Right kidney (tissue), 1 donor: Measurements from ENCODE around the gene TTC7B.
"Not testable (repeated sequence)": the region's sequence is repeated elsewhere in the genome, so short reads cannot be mapped to it uniquely, and the experiment has no call there.

ENCODE experiments used
- DNase-seq: peaks from one replicate; pipeline ENCODE4 v3.0.0-alpha.2; 2016

The TTC7B gene

DNA sequence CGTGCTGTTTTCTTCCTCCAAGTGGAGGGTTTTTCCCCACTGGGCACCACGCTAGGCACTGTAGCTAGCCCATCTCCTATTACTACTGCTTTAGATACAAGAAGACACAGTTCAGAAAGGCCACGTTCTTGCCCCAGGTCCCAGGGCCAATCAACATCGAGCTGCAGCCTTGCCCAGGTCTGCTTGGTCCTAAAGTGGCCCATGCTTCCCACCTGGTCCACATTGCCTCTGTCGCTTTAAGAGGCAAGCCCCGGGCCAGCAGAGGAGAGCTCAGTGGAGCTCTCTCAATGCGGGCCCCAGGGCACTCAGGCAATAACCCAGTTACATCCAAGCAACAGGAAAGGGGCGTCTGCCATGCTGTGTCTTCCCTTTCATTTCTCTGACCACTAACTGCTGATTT is 271.3 kb downstream of the TTC7B start:
- no peak for DNase-seq

DNA sequence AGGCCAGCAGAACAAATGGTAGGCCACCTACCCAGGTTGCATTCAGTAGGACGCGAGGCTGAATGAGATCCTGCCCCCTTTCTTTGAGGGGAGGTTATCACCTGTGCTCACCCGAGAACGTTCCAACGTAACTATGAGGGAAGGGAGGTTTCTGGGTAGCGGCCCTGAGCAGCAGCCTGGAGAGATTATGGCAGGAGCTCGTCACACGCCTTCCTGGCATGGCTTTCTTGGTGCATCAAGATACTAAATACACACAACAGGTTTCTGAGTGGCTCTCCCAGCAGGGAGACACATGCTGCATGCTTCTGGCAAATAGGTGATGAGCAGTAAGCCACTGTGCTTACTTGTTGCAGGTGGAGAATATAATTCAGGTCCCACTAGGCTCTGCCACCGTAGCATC is 271.7 kb downstream of the TTC7B start:
- DNase-seq, result no peak

DNA sequence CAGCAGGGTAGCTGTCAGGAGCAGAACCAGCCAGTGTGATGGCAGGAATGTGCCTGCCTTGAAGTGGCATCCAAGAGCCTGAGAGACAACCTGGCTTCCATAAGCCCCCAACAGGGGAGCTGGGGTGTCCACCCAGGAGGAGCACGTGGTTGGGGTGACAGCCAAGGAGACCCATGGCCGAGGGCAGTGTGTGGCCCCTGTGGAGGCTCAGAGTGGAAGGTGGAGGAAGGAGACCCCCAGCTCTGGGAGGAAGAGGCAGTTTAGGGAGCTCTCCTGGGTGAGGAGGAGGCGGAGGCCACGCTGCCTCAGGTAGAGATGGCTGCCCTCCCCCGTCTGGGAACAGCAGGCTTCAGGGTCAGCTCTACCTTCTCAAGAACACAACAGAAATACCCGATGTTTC is 272.4 kb downstream of the TTC7B start:
- no peak for DNase-seq

DNA sequence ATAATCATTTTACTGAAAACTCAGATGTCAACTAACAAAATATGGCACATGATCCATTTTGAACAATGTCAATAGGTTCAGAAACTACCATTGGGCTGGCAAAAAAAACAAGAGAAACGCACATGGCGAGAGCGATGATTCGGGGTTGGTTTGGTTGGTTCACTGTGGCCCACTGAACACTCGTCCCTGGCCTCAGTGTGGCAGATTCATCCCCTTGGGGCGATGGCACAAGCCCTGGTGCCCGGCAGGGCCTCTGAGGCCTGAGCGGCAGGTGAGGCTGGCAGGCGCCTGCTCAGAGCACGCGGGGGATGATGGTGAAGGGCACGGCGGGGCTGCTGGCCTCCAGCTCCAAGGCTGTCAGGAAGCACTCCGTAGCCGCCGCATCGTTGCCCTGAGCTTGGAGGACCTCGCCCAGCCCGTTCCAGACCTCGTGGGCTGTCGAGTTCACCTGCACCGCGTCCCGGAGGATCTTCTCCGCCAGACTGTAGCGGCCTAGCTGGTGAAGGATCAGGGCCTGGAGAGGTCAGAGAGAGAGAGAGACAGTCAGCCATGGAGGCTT is 275.1 kb downstream of the TTC7B start:
- DNase-seq, result no peak

DNA sequence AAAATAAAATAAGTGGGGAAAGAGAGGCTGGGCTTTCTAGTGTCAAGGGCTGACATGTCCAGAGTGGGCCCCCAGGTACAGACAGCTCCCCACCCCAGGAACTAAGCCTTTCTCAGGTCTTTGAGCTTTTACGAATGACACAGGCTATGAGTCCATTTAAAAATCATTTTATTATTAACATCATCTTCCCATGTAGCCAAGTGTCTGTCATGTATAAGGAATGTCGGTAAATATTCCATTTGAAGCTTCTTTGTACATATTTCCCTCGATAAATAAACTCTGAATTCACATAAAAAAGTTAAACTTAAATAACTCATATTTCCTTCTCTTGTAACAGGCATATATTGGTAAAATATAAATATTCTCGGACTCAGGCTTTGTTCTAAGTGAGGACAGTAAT is 275.8 kb downstream of the TTC7B start:
- no peak for DNase-seq

DNA sequence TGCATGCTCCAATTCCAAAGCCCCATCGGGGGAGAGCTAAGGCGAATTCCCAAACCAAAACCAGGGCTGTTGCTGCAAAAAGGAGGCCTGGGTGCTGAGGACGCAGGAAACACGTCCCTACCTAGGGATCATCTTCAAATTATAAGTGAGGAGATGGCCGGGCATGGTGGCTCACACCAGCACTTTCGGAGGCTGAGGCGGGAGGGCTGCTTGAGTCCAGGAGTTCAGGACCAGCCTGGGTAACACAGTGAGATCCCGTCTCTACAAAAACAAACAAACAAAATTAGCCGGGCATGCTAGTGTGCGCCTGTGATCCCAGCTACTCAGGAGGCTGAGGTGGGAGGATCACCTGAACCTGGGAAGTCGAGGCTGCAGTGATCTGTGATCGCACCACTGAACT is 276.2 kb downstream of the TTC7B start:
- DNase-seq, result no peak

DNA sequence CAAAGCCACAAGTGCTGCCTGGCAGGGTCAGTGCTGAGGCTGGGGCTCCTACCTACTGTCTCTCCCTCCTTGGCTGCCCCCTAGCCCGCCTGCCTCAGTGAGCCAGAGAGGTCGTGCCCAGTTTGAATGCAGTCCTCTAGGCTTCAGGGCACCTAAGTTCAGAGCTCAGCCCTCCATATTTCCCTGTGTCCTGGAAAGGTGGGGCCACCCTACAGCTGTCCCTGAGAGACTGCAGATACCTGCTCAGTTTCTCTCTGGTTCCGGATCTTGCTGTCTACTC is 276.8 kb downstream of the TTC7B start:
- no peak for DNase-seq

DNA sequence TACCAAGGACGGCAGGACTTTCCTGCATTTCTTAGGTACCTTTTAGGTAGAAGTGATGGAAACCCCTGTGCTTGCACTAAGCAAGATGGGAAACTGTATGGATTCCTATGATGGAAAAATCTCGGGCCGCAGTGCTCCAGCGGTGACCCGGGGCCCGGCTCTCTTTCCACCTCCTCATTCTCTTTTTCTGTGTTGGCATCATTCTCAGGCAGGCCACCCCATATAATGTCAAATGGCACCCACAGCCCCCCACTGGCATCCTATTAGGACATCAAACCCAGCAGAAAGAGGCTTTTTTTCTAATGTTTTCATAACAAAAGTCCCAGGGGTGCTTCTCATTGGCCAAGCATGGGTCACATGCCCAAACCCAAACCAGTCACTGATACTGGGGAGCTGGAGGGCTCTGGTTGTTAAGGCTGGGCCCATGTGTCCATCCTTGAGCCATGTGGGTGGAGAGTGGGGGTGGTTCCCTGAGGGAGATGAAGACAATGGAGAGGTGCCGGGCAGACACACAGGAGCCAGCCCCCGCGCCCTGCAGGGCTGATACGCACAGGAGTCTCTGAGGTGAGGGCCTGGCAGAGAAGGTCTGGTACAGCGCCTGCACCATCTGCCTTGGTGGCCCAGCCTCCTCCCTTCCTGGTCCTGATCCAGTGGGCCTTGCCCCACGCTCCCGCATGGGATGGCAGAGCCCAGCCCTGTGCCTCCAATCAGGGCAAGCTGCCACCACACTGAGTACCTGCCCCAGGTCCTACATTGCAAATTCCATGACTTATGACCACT is 277.3 kb downstream of the TTC7B start:
- no peak for DNase-seq

DNA sequence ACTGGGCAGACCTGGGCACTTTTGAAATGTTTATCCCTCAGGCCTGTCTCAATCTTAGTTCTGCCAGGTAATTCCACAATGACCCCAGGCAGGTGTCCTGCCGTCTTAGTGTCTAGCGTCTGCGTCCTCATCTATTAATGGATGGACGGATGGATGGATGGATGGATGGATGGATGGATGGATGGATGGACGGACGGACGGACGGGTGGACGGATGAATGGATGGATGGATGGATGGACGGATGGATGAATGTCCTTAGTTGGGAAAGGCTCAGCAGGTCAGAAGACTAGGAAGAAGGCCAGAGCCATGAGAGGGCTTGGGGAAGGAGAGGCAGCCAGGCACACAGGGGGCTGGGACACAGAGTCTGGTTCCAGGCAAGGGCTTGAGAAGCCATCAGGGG is 278.1 kb downstream of the TTC7B start:
- no peak for DNase-seq

DNA sequence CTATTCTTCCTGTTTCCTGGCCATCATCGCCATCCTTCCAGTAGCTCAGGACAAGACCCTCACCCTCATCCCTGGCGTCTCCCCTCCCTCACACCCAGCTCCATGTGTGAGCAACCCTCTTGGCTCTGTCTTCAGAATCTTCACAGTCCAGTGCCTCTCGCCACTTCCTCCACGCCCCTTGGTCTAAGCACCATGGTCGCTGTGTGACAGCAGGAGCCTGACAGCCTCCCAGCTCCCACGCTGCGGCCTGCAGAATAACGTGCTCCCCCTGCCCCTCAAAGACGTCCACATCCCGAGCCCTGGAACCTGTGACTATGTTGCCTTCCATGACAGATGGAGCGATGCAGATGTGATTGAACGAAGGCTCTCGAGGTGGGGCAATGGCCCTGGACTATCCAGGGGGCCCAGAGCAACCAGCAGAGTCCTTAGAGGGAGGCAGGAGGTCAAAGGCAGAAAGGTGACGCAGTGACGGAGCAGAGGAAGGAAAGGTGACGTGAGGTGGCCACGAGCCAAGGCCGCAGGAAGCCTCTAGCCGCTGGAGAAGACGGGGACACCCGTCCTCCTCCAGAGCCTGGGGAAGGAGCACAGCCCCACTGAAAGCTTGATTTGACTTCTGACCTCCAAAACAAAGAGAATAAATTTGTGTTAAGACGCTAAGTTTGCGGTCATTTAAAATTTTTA is 279.6 kb downstream of the TTC7B start:
- DNase-seq, result no peak

DNA sequence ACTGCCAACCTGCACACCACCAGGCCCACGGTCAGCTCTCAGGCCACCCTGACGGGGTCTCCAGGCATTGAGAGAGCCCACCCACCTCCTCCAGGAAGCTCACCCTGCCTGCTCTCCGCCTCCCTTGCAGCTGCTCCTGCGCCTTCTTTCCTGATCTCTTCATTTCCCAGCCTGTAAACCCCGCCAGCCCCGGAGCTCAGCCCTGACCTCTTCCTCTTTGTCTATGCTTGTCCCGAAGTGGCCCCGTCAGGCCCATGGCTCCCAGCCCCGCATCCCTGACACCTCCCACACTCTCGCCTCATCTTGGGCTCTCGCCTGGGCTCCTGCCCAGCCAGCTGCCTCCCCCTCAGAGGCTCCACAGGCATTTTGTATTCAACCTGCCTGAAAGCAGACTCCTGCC is 280.1 kb downstream of the TTC7B start:
- DNase-seq, result no peak

DNA sequence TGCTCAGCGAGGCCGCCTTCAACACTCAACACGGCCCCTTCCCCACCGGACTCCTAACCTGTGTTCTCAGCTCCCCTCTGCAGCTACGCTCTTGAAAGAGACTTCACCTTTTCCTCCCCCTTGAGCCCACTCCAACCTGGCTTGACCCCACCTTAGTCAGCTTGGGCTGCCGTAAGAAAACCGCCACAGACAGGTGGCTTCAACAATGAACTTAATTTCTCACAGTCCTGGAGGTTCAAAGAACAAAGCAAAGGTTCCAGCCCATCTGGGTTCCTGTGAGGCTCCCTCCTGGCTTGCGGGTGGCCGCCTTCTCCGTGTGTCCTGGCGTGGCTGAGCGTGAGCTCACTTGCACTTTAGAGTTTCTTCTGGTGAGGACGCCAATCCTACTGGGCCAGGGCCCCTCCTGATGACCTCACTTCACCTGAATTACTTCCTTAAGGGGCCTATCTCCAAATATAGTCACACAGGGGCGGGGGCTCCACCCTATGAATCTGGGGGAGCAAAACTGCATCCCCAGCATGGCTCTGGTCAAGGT is 280.6 kb downstream of the TTC7B start:
- DNase-seq, result no peak

DNA sequence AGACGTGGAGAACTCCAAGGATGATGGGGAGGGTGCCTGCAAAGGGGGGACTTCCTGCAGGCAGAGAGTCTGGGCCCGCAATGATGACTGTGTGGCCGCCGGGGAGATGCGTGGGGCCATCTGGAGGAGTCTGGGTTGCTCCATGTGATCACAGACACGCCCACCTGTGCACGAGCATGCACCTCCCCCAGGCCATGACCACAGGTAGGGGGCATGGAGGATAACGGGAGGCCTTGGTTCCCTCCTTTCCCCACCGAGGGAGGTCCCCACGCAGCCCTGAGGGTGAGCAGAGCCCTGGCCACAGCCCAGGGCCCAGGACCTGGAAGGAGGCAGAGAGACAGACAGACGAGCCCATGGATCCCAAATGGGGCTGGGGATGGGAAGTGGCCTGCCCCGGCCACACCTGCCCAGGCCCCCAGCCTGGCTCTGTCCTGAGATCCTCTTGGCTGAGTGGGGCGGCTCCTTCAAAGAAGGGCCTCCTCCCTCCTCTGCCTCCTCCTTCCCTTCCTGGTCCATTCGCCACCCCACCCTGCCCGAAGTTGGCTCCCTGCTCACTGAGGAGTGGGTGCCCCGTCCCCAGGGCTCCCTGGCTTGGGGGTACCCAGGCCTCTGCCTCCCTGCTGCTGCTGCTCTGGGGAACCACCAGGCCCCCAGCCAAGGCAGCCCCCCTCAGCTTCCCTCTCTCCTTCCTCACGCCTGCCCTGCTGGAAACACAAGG is 281.2 kb downstream of the TTC7B start:
- DNase-seq, result no peak

DNA sequence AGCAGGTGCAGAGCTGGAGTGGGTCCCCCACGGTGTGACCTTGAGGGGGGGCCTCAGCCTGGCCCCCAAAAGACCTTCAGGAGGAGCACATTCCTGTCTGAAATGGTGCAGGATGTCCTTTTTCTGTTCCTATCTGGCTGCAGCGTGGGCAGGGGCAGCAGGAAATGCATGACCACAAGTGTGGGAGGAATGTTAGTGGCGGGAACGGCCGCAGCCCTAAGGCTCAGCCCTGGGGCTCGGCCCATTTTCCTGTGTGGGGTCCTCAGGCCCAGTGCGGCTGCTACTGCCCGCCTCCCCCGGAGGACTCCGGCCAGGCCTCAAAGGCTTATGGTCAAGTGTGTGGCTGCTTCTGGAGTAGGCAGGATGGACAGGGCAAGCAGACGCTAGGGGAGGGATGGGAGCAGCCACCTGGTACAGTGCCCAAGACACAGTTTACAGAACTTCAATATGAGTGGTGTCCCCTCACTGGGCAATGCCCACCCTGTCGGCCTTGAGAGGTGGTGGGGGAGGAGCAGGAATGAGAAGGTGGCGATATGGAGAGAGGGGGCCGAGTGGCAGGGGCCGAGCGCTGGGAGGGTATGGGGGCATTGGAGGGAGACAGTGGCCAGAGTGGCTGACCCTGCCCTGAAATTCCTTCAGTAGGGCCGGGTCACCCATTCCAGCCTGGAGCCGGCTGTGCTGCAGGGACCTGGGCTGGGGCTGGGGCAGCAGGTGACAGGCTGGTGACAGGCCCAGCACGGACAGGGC is 282.0 kb downstream of the TTC7B start:
- DNase-seq, result no peak

DNA sequence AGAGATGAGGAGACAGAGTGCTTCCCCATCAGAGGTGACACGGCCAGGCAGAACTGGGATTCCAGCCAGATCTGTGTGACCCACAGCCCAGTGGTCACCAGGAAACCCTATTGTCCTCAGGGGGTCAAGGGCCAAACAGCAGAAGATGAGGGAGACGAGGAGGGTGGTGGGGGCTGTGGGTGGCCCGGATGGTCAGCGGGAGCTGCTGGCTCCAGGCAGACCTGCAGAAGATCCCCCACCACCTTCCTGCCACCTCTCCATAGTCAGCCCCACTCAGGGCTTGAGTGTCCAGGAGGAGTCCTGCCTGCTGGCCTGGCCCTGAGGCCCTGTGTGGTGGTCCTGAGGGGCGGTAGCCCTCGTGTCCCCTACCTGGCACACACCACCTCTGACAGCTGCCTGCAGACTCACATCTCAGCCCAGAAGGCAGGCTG is 282.6 kb downstream of the TTC7B start:
- DNase-seq, result no peak

DNA sequence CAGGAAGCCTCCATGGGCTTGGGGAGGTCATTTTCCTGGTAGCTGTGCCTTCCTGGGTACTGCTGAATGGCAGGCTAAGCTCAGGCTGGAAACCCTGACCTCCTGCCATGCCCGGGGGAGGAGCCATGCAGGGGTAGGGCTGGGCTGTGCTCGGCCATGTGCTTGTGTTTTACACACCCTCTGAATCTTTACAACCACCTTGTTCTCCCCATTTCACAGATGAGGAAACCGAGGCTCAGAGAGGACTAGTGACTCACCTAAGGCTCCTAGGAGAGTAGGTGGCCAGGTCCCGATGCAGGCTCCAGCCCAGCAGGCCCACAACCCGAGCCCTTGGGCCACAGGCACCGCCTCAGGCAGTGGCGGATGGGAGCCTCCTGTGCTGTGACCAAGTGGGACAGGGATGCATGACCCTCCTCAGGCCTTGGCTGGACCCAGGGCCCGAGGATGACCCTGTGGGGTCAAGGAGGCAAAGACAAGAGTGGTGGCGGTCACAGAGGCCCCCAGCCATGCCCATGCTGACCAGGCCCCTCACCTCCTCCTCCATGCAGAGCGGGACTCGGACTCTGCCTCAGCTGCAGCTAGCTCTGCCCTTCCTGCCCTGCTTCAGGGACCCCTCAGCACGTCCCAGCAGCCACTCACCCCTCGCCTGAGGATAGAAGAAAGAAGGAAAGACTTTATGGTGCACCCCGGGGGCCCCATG is 283.3 kb downstream of the TTC7B start:
- no peak for DNase-seq

DNA sequence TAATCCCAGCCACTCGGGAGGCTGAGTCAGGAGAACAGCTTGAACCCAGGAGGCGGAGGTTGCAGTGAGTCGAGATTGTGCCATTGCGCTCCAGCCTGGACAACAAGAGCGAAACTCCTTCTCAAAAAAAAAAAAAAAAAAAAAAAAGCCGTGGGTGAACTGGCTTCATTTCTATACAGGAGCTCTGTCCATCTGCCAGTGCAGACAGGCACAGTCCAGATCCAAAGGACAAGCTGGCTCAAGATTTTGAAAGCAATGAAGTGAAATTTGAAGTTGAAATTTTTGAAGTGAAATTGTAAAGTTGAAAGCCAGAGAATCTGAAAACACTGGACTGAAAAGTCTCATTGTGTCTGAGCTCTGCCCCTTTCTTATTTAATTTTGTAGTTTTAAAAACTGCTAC is 284.7 kb downstream of the TTC7B start:
- DNase-seq, result no peak

DNA sequence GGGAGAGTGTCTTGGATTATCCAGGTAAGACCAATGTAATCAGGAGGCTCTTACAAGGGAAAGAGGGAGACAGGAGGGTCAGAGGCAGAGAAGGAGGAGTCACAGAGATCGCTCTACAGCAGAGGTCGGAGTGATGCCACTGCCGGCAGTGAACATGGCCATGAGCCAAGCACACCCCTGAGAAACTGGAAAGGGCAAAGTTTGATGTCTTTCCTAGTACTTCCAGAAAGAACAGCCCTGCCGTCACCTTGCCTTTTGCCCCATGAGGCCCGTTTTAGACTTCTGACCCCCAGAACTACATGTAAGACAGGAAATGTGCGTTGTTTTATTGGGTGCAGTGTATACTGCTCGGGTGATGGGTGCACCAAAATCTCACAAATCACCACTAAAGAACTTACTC is 285.7 kb downstream of the TTC7B start:
- no peak for DNase-seq

DNA sequence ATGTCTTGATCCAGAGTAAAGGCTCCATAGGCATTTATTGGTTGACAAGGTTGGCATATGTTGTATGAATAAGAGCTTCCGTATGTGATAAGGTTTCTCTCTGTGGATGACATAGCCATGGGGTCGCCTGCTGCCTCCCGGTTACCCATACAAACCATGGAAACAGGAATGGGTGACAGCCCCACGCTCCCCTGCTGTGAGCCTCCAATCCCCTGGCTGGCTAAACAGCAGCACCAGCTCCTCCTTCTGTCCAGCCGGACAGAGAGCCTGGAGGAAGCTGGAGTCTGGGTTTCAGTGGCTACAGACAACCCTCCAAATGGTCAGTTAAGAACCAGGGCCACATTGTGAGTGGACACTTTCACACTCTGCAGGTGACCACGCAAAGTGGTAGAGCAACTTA is 288.3 kb downstream of the TTC7B start:
- DNase-seq, result no peak

DNA sequence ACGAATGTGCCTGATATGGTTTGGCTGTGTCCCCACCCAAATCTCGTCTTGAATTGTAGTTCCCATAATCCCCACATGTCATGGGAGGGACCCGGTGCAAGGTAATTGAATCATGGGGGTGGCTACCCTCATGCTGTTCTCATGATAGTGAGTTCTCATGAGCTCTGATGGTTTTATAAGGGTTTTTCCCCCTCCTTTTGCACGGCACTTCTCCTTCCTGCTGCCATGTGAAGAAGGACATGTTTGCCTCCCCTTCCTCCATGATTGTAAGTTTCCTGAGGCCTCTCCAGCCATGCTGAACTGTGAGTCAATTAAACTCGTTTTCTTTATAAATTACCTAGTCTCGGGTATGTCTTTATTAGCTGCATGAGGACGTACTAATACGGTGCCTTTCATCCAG is 289.7 kb downstream of the TTC7B start:
- DNase-seq, result not testable (repeated sequence)

DNA sequence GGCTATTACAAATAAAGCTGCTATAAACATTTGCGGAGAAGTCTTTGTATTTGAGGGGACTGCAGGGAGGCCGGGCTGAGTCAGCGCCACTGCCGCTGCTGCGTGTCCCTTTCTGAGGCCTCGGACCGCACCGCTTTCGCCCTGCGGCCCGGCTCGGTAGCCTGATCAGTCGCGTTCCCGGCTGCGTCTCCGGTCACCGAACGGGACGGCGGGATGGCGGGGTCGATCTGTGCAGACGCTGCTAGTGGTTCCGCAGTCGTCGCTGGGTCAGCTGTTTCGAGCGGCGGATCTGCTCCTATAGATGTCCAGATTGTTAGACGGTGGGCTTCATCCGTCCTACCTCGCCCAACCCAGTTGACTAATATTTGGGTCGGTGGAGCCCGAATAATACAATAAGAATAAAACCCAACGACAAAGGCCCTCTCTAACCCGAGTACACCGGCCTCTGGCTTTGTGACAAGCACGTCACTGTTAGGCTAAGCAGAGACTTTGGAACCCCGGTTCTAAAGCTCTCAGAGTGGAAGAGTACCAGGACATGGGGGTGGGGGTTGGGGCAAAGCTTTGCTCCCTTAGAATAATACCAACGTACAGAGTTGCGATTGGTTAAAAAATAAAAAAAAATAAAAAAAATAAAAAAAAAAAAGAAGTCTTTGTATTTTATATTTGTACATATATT is 290.7 kb downstream of the TTC7B start:
- DNase-seq, result not testable (repeated sequence)
